HG03439 (cell line): ENCODE data around the gene PPP1R12B.
"Not testable (repeated sequence)": the region's sequence is repeated elsewhere in the genome, so short reads cannot be mapped to it uniquely, and the experiment has no call there.

Experiments
- ATAC-seq: cut with Tn5 transposase; IDR thresholded peaks from one replicate; pipeline ENCODE4 v1.9.1; 2021; ENCODE audit warnings: mild to moderate bottlenecking, moderate library complexity; ENCODE audit not compliant: unreplicated experiment

PPP1R12B gene

GRCh38 chr1:202343652-202344349, 4.7 kb upstream of the PPP1R12B start:
- ATAC-seq: no peak

- no peak for ATAC-seq
Measured at GRCh38 chr1:202348005-202348508, 442 bp upstream of the PPP1R12B start.

DNA sequence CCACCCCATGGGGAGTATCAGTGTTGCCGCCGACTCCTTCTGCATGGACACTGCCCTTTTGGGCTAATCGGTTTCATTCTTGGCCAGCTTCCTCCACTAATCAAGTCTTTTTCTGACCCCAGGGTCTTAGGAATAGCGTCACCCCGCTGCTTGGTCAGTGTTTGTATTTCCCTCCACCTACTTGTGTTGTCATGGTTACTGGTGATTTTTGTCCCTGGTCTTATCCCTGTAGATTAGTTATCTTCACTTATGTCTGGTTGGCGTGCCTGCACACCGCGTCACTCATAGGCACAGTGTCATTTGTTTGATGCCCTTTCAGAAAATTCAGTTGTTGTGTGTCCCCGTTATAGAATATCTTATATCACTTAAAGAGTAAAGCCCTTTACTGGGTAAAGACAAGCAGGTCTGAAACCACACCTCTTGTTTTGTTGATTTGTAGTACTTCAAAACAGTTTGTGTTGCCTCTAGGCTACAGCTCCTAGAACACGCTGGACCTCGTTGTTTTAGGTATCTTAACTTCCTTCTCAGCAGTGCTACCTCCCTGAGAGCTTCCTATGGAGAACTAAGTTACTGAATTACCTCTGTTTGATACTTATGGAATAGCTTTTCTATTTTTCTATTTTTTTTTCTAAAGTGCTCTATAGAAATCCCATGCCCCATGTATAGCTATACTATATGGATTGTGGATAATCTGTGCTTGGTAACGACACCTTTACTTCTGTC, 868 bp downstream of the PPP1R12B start:
- peak; percentile 2 for ATAC-seq

GRCh38 chr1:202351725-202352124, 3.2 kb downstream of the PPP1R12B start:
- no peak for ATAC-seq

- not testable (repeated sequence) for ATAC-seq
Measured at GRCh38 chr1:202352583-202353197, 4.2 kb downstream of the PPP1R12B start.

DNA sequence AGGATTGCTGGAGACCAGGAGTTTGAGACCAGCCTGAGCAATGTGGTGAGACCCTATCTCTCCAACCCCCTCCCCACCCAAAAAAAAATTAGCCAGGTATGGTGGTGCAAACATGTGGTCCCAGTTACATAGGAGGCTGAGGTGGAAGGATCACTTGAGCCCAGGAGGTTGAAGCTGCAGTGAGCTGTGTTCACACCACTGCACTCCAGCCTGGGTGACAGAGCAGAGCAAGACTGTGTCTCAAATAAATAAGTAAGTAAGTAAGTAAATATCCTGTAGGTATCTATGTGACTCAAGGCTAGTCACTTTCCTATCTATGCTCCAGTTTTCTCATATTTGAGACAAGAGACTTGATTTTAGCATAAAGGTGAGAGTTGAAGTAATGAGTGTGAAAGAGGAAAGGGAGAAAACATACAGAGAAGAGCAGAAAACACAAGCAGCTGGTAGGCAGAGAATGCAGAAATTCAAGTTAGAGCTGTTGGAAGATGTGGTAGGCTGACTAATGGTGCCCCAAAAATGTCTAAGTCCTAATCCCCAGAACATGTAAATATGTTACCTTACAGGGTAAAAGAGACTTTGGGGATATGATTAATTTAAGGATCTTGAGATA, 7.5 kb downstream of the PPP1R12B start:
- ATAC-seq: no peak

DNA sequence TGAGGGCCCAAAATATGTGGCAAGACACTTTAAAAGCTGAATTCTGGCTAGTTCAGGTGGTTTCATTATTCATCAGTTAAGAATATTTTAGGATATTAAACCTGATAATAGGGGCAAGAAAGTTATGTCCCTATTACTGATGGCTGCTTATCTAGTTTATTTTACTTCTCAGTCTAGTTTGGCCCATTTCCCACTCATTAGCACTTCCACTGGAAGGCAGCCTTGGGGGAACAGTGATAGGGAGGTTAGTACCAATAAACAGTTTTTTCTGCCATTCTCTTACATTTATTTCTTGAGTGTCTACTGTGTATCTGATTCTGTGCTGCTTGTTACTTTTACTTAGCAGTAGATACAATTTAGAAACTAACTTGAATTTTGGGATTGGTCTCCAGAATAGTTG, 9.0 kb downstream of the PPP1R12B start:
- ATAC-seq: no peak

- ATAC-seq: no peak
Measured at GRCh38 chr1:202361224-202361623, 12.7 kb downstream of the PPP1R12B start.

DNA sequence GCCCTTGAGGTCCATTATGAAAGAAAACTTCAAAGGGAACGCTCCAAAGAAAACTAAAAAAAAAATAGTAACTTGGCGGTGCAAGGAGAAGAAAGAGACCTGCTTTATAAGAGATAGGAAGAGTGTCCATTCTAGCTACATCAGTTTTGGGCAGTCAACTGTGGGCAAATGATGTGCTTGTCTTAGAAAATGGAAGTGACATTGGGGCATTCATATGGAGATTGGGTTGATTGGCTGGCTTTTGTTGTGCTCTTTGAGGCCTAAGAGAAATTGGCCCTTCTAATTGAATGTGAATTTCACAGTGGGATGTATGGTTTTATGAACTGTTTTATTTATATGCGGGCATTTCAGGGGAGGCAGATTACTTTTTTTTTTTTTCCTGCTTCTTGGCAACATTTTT, 13.2 kb downstream of the PPP1R12B start:
- no peak for ATAC-seq

GRCh38 chr1:202362212-202362611, 13.7 kb downstream of the PPP1R12B start:
- no peak for ATAC-seq

DNA sequence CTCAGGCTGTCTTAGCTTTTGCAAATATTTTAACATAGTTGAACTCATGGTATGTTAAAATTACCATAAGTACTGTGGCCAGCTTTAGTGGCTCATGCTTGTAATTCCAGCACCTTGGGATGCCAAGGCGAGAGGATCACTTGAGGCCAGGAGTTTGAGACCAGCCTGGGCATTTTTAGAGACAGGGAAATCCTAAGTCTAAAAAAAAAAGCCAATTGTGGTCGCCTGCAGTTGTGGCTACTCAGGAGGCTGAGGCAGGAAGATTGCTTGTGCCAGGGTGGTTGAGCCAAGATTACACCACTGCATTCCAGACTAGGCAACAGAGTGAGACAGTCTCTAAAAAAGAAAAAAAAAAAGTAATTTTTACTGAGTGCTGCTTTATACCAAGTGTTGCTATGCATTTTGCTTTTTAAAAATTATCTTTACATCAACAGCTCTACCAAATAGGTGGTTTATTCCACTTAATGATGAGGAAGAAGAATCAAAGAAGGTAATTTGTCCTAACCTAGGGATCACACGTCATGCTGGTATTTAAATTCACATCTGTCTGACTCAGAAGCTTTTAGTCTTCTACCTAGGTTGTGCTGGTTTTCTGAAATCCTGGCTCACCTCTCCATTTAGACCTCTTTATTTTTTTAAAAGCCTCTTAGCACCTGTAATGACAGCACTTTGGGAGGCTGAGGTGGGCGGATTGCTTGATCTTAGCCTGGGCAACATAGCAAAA, 16.8 kb downstream of the PPP1R12B start:
- ATAC-seq: no peak

GRCh38 chr1:202367271-202367670, 18.8 kb downstream of the PPP1R12B start:
- ATAC-seq: no peak

DNA sequence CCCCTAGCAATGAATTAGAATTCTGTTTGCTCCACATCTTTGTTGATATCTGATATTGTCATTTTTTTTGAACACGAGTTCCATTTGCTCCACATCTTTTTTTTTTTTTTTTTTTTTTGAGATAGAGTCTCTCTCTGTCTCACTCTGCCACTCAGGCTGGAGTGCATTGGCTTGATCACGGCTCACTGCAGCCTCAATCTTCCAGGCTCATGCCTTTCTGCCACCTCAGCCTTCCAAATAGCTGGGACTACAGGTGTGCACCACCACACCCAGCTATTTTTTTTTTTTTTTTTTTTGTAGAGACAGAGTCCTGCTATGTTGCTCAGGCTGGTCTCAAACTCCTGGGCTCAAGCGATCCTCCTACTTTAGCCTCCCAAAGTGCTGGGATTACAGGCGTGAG, 22.4 kb downstream of the PPP1R12B start:
- not testable (repeated sequence) for ATAC-seq

- ATAC-seq: no peak
Measured at GRCh38 chr1:202374099-202374498, 25.6 kb downstream of the PPP1R12B start.

- not testable (repeated sequence) for ATAC-seq
Measured at GRCh38 chr1:202375175-202375574, 26.7 kb downstream of the PPP1R12B start.

DNA sequence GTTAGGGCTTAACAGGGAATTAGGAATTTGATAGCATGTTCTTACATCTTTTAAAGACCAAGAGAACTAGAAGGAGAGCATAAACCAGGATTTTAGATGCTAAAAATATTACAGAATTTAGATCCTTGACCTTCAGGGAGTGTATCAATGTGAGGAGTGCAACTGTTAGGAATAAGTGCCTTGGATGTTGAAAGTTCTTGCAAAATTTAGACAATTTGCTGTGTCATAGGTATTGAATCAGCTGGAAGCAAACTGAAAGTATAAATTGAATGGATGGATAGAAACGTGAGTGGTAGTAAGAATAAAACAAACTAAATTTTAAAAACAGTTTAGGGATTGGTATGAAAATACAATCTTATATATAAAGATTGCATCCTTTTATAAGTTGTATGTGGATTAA, 27.7 kb downstream of the PPP1R12B start:
- no peak for ATAC-seq

- ATAC-seq: not testable (repeated sequence)
Measured at GRCh38 chr1:202379884-202380529, 31.5 kb downstream of the PPP1R12B start.

GRCh38 chr1:202380535-202380934, 32.0 kb downstream of the PPP1R12B start:
- not testable (repeated sequence) for ATAC-seq

- not testable (repeated sequence) for ATAC-seq
Measured at GRCh38 chr1:202381867-202382266, 33.4 kb downstream of the PPP1R12B start.

DNA sequence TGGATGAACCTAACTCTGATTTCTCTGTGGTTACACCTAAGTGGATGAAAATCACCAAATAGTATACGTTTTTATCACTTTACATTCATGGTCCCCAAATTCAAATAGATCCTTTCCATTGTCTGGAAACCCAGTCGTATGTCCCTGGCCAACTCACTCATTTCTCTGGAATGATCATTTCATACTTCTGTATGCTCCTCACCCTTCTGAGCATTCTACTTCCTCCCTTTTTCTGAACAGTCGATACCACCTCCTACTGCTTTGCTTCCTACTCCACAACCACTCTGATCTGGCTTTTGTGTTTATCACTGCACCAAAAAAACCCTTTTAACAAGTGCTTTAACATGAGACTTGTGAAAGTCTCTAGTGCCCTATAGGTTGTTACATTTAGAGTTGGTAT, 47.3 kb downstream of the PPP1R12B start:
- ATAC-seq: not testable (repeated sequence)
